ENCODE measurements around the gene LSM10.

DNA sequence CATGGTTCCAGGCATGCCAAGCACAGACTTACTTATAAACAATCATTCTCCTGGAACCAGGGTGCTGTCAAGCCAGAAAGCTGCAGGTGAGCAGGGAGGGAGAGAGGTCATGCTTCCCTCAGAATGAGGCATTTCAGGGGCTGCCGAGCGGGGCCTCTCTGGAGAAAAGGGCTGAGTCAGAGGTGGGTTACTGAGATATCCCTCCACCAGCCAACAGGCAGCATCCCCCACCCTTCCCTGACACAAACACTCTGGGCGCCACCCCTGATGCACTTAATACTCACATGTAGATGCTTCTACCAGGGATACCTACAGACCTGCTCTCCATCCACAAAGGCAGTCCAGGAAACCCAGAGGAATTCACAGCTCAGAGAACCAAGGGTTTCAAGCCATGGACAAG lies 25.1 kb downstream of the LSM10 start:
- TF ChIP-seq POLR2A (IDR thresholded peaks at IDR 0.05) (no peak), CTCF (IDR thresholded peaks at IDR 0.05) (no peak), POLR2AphosphoS5 (IDR thresholded peaks at IDR 0.05) (no peak), EP300 (IDR thresholded peaks at IDR 0.05) (no peak)

Measured in stomach (tissue), 4 donors.